Upper lobe of right lung (tissue), 1 donor: ENCODE measurements around the gene CTTN. TPM values are rescaled to one million over a fixed set of nuclear protein-coding genes. Genes with fewer than 3 reads are reported as not detected.
A peak's percentile ranks its signal among the peaks of the same experiment; 100 is the strongest.

Source experiments
- ATAC-seq: fragments of 200-7000 bp; cut with Tn5 transposase; one replicate; pipeline ENCODE4 v1.9.1; 2020; ENCODE audit warnings: mild to moderate bottlenecking, moderate library complexity
- DNase-seq: peaks from one replicate; pipeline ENCODE4 v3.0.0-alpha.2; 2020
- H3K27ac ChIP-seq: fragments of 200-600 bp; one replicate; pipeline ENCODE4 v1.8.0; 2022
- H3K27me3 ChIP-seq: fragments of 200-600 bp; one replicate; pipeline ENCODE4 v1.8.0; 2022; ENCODE audit warnings: mild to moderate bottlenecking
- H3K36me3 ChIP-seq: fragments of 200-600 bp; one replicate; pipeline ENCODE4 v1.8.0; 2022
- H3K4me1 ChIP-seq: fragments of 200-600 bp; one replicate; pipeline ENCODE4 v1.8.0; 2022
- H3K4me3 ChIP-seq: fragments of 200-600 bp; one replicate; pipeline ENCODE4 v1.8.0; 2022; ENCODE audit warnings: mild to moderate bottlenecking
- H3K9me3 ChIP-seq: fragments of 200-600 bp; one replicate; pipeline ENCODE4 v1.8.0; 2022
- CTCF ChIP-seq: fragments of 200-600 bp; IDR thresholded peaks from one replicate; pipeline ENCODE4 v1.8.0; 2022; ENCODE audit warnings: antibody characterized with exemption
- intact Hi-C: fragments of 100-400 bp; cut with DNase I; formaldehyde crosslinking; loops from one replicate; pipeline ENCODE4 v1.11.0; 2022
- total RNA-seq: library from RNA; stranded (reverse); fragmentation: NEBNext Ultra II Directional; extraction: Animal tissue kit (Norgen Biotek cat#: 25700); gene quantifications from one replicate; pipeline ENCODE4 v1.2.1, GENCODE V29; 2021
- donor health status: DM: no; HTN: yes; CAD: no; lungs with severe emphysema.

Gene CTTN
- total RNA-seq, 1 donor from 2014 or later, result 177 TPM

GRCh38 chr11:70398834-70399680 is 728 bp downstream of the CTTN start:
- intact Hi-C loops, result no loop called here
- no peak for TF ChIP-seq CTCF
- ATAC-seq, result peak; percentile 31
- peak overlapping the region; percentile 76 for H3K4me3 ChIP-seq
- no peak for DNase-seq
- peaks cover 26% of the 10 kb centered on the region for H3K4me1 ChIP-seq
- H3K27me3 ChIP-seq, result peaks cover 8% of the 10 kb centered on the region
- H3K27ac ChIP-seq, result peak overlapping the region; percentile 83
- H3K9me3 ChIP-seq, result no peaks in the 10 kb centered on the region
- no peaks in the 10 kb centered on the region for H3K36me3 ChIP-seq

- H3K27me3 ChIP-seq, result peaks cover 8% of the 10 kb centered on the region
- H3K36me3 ChIP-seq, result no peaks in the 10 kb centered on the region
- TF ChIP-seq CTCF, result no peak
- peak overlapping the region; percentile 76 for H3K4me3 ChIP-seq
- intact Hi-C loops, result no loop called here
- H3K27ac ChIP-seq, result peak overlapping the region; percentile 83
- ATAC-seq (peak; percentile 79), DNase-seq (peak; percentile 89)
- no peaks in the 10 kb centered on the region for H3K9me3 ChIP-seq
- peaks cover 26% of the 10 kb centered on the region for H3K4me1 ChIP-seq
Measured at GRCh38 chr11:70399681-70400112, 1.4 kb downstream of the CTTN start.

- Histone ChIP-seq H3K4me3 (no peak overlapping the region), H3K36me3 (peaks cover 7% of the 10 kb centered on the region), H3K27ac (no peak overlapping the region), H3K9me3 (no peaks in the 10 kb centered on the region), H3K4me1 (peaks cover 26% of the 10 kb centered on the region), H3K27me3 (peaks cover 2% of the 10 kb centered on the region)
- intact Hi-C loops, result no loop called here
- no peak for TF ChIP-seq CTCF
- DNase-seq (no peak), ATAC-seq (no peak)
Measured at GRCh38 chr11:70400643-70401042, 2.3 kb downstream of the CTTN start.

GRCh38 chr11:70402016-70402415 is 3.7 kb downstream of the CTTN start:
- Histone ChIP-seq H3K36me3 (peaks cover 21% of the 10 kb centered on the region), H3K27ac (no peak overlapping the region), H3K9me3 (no peaks in the 10 kb centered on the region), H3K27me3 (no peaks in the 10 kb centered on the region), H3K4me1 (peaks cover 26% of the 10 kb centered on the region), H3K4me3 (no peak overlapping the region)
- intact Hi-C loops, result no loop called here
- ATAC-seq (no peak), DNase-seq (no peak)
- TF ChIP-seq CTCF, result no peak

GRCh38 chr11:70402685-70403084 is 4.4 kb downstream of the CTTN start:
- peaks cover 20% of the 10 kb centered on the region for H3K4me1 ChIP-seq
- peaks cover 28% of the 10 kb centered on the region for H3K36me3 ChIP-seq
- ATAC-seq, result no peak
- no peaks in the 10 kb centered on the region for H3K9me3 ChIP-seq
- no peak overlapping the region for H3K27ac ChIP-seq
- no peak for DNase-seq
- H3K4me3 ChIP-seq, result no peak overlapping the region
- TF ChIP-seq CTCF, result no peak
- no peaks in the 10 kb centered on the region for H3K27me3 ChIP-seq
- intact Hi-C loops, result no loop called here
